ENCODE measurements around the gene PUS7L. TPM values are rescaled to one million over a fixed set of nuclear protein-coding genes. Genes with fewer than 3 reads are reported as not detected.

The PUS7L gene
- total and polyA plus RNA-seq, 2 of the 13 experiments (the other 11 are each of a cell fraction or from before 2014, with no cell fraction given), result 6.5 to 37.6 TPM

DNA sequence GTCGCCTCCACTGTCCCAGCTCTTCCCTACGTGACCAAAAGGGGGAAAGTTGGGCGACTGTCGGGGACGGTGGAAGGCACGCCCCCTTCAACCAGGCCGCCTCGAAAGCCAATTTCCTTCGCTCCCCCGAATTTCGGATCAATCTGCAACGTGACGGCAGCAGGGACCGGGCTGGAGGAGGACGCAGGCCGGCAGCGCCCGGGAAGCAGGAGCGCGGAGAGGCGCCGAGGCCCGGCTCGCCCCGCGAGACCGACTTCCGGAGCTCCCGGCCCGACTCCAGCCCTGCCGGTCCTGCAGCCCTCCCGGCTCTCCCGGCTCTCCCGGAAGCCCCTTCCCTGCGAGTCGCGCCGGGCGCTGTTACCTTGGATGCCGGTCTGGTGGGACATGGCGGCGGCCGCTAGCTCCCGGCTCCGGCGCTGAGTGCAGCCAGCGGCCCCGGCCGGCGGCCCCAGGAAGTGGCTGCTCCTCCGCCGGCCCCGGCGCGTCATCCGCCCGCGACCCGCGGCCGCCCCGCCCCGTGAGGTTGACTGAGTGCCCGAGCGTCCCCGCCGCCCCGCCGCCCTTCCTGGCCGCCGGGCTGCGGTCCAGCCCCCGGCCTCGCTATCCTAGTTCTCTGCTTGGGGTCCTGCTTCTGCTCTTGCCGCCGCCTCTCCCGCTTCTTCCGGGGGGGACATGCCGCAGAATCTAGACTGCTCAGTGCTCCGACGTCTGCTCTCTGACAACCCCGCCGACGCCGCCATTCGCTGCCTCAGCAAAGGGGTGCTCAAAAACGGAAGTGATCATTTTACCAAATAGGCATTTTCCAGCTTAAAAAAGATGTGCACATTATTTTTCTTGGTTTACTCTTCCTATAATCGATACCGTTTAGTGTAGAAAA, 47.5 kb upstream of the PUS7L start, which contains the start of gene TWF1 (continued):
- TF ChIP-seq, protein P1, sequence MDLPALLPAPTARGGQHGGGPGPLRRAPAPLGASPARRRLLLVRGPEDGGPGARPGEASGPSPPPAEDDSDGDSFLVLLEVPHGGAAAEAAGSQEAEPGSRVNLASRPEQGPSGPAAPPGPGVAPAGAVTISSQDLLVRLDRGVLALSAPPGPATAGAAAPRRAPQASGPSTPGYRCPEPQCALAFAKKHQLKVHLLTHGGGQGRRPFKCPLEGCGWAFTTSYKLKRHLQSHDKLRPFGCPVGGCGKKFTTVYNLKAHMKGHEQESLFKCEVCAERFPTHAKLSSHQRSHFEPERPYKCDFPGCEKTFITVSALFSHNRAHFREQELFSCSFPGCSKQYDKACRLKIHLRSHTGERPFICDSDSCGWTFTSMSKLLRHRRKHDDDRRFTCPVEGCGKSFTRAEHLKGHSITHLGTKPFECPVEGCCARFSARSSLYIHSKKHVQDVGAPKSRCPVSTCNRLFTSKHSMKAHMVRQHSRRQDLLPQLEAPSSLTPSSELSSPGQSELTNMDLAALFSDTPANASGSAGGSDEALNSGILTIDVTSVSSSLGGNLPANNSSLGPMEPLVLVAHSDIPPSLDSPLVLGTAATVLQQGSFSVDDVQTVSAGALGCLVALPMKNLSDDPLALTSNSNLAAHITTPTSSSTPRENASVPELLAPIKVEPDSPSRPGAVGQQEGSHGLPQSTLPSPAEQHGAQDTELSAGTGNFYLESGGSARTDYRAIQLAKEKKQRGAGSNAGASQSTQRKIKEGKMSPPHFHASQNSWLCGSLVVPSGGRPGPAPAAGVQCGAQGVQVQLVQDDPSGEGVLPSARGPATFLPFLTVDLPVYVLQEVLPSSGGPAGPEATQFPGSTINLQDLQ (CRISPR knock-in tag; IDR thresholded peaks at IDR 0.05), result no peak
- TF ChIP-seq ZSCAN20 (CRISPR knock-in tag; IDR thresholded peaks at IDR 0.05; ENCODE audit: borderline replicate concordance) (peak; percentile 42; the same call in 1 of the 2 replicates), HOXD1 (CRISPR knock-in tag; IDR thresholded peaks at IDR 0.05) (0 out of 2 replicates have a peak, but pooled peaks have one; percentile 15), AKAP8 (CRISPR knock-in tag; IDR thresholded peaks at IDR 0.05) (peak; percentile 50; the same call in 1 of the 2 replicates), MEF2D (CRISPR knock-in tag; IDR thresholded peaks at IDR 0.05) (no peak), SALL1 (CRISPR knock-in tag; IDR thresholded peaks at IDR 0.05) (peak; percentile 47), ZEB1 (IDR thresholded peaks at IDR 0.05; ENCODE audit: insufficient replicate concordance, low read depth) (no peak), LCORL (IDR thresholded peaks at IDR 0.05) (no peak), LCORL (CRISPR knock-in tag; IDR thresholded peaks at IDR 0.05) (peak; percentile 44; the same call in 1 of the 2 replicates), ZNF788 (CRISPR knock-in tag; IDR thresholded peaks at IDR 0.05; ENCODE audit: borderline replicate concordance) (peak; percentile 59; the same call in 1 of the 2 replicates), ZNF652 (CRISPR knock-in tag; IDR thresholded peaks at IDR 0.05; ENCODE audit: borderline replicate concordance, low read depth) (no peak), SOX6 (IDR thresholded peaks at IDR 0.05) (no peak), SOX6 (CRISPR knock-in tag; IDR thresholded peaks at IDR 0.05) (no peak), ARNTL (CRISPR knock-in tag; IDR thresholded peaks at IDR 0.05) (no peak), CENPX (CRISPR knock-in tag; IDR thresholded peaks at IDR 0.05) (no peak), NBN (conservative IDR thresholded peaks at IDR 0.05) (no peak)
- TF ChIP-seq, protein P2, sequence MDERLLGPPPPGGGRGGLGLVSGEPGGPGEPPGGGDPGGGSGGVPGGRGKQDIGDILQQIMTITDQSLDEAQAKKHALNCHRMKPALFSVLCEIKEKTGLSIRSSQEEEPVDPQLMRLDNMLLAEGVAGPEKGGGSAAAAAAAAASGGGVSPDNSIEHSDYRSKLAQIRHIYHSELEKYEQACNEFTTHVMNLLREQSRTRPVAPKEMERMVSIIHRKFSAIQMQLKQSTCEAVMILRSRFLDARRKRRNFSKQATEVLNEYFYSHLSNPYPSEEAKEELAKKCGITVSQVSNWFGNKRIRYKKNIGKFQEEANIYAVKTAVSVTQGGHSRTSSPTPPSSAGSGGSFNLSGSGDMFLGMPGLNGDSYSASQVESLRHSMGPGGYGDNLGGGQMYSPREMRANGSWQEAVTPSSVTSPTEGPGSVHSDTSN (CRISPR knock-in tag; IDR thresholded peaks at IDR 0.05), result no peak
- TF ChIP-seq, protein P3, sequence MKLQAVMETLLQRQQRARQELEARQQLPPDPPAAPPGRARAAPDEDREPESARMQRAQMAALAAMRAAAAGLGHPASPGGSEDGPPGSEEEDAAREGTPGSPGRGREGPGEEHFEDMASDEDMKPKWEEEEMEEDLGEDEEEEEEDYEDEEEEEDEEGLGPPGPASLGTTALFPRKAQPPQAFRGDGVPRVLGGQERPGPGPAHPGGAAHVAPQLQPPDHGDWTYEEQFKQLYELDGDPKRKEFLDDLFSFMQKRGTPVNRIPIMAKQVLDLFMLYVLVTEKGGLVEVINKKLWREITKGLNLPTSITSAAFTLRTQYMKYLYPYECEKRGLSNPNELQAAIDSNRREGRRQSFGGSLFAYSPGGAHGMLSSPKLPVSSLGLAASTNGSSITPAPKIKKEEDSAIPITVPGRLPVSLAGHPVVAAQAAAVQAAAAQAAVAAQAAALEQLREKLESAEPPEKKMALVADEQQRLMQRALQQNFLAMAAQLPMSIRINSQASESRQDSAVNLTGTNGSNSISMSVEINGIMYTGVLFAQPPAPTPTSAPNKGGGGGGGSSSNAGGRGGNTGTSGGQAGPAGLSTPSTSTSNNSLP (IDR thresholded peaks at IDR 0.05; ENCODE audit: low read depth, low read length), result no peak
- TF ChIP-seq, protein P4, sequence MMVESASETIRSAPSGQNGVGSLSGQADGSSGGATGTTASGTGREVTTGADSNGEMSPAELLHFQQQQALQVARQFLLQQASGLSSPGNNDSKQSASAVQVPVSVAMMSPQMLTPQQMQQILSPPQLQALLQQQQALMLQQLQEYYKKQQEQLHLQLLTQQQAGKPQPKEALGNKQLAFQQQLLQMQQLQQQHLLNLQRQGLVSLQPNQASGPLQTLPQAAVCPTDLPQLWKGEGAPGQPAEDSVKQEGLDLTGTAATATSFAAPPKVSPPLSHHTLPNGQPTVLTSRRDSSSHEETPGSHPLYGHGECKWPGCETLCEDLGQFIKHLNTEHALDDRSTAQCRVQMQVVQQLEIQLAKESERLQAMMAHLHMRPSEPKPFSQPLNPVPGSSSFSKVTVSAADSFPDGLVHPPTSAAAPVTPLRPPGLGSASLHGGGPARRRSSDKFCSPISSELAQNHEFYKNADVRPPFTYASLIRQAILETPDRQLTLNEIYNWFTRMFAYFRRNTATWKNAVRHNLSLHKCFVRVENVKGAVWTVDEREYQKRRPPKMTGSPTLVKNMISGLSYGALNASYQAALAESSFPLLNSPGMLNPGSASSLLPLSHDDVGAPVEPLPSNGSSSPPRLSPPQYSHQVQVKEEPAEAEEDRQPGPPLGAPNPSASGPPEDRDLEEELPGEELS (CRISPR knock-in tag; IDR thresholded peaks at IDR 0.05), result no peak
- TF ChIP-seq, protein P5, sequence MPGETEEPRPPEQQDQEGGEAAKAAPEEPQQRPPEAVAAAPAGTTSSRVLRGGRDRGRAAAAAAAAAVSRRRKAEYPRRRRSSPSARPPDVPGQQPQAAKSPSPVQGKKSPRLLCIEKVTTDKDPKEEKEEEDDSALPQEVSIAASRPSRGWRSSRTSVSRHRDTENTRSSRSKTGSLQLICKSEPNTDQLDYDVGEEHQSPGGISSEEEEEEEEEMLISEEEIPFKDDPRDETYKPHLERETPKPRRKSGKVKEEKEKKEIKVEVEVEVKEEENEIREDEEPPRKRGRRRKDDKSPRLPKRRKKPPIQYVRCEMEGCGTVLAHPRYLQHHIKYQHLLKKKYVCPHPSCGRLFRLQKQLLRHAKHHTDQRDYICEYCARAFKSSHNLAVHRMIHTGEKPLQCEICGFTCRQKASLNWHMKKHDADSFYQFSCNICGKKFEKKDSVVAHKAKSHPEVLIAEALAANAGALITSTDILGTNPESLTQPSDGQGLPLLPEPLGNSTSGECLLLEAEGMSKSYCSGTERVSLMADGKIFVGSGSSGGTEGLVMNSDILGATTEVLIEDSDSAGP (CRISPR knock-in tag; IDR thresholded peaks at IDR 0.05; ENCODE audit: borderline replicate concordance), result peak; percentile 82; the same call in 1 of the 2 replicates

Data from HepG2 (cell line).